C1 segment of cervical spinal cord (tissue), 14 donors: ENCODE data around the gene FDXR.
"Not testable (repeated sequence)": the region's sequence is repeated elsewhere in the genome, so short reads cannot be mapped to it uniquely, and the experiment has no call there.

ENCODE experiments used
- DNase-seq, 14 donors: peaks; one replicate each; lab custom pipeline; 2025; lab: John Stamatoyannopoulos, UW

FDXR gene

DNA sequence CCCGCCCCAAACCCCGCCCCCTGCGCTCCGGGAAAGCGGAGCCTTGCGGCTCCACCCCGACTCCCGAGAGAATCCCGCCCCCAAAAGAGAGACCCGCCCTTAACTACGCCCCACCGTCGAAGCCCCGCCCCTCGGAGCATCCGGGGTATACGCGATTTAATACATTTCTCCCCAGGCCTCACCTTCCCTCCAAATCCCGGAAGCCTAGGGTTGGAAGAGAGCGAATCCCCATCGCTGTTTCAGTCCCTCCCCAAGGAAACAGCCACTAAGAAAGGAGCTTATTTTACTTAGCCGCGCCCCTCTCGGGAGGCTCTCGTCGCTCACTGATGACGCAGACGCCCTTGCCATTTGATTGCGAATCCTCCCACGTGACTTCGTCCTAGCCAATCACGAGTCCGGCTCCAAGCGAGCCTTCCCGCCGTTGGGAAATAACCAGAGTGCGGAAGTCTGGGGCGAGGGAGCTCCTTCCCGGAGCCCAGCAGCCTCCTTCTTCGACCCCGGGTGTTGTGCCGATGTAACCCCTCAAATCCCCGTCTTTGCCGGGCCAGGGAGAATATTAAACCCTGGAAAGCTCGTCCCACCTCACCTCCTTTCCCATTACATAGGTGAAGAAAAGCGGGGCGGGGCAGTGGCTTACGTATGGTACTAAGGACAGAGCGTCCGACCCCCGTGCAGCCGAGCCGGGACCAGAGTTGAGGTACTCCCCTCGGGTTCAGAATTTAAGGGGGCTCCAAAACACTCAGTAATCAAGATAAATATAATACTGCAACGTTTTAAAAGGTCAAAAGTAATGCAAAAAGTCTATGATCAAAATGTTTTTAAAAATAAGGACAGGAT, 461 bp upstream of the FDXR start:
- DNase-seq = peak; percentile 97 to 100 (median 100)

- DNase-seq = no peak
Observed at GRCh38 chr17:74871356-74872076, 1.3 kb downstream of the FDXR start.

- DNase-seq = peak in 1 of 14 donors; percentile 16
Observed at GRCh38 chr17:74870512-74870911, 2.3 kb downstream of the FDXR start.

DNA sequence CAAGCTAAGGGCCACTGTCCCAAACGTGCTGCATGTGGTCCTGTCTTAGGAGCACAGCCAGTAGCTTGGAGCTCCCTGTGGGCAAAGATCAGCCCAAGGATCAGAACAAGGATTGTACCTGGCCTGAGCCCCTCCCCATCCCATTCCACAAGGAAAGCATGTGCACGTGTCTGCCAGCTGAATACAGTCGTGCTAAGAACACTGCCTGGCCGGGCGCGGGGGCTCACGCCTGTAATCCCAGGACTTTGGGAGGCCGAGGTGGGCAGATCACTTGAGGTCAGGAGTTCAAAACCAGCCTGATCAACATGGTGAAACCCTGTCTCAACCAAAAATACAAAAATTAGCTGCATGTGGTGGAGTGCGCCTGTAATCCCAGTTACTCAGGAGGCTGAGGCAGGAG, 2.8 kb downstream of the FDXR start:
- DNase-seq = not testable (repeated sequence)

- DNase-seq = no peak
Observed at GRCh38 chr17:74868908-74869255, 3.9 kb downstream of the FDXR start.

- no peak for DNase-seq
Observed at GRCh38 chr17:74868251-74868907, 4.4 kb downstream of the FDXR start.

GRCh38 chr17:74866198-74866835, 6.5 kb downstream of the FDXR start:
- DNase-seq = no peak

DNA sequence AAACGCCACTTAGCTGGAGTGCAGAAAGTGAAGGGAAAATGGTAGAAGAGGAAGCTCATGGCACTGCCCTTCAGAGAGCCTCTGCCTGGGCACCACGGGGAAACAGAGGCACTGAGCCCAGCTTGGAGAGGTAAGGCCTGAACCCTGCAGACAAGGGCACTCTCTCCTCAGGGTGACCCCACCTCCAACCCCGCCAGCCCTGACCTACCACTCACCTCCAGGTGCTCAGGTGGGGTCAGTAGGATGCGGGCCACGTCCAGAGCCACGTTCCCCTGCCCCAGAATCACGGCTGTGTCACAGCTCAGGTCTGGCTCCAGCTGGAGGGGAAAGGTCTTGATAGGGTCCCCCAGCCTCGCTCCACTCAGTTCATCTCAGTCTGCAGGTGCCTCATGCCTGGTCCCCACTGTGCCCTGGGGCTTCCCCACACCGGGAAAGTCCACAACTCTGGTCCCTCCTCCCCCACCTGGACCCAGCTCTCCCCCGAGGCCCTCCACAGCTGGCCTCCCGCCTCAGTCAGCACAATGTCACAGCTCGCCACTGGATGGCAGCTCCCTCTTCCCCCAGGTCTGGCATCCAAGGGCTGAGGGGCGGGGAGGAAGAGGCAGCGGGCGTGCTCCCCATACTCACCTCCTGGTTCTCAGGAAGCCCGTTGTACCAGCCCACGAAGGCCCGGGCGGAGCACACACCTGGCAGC, 7.1 kb downstream of the FDXR start:
- no peak for DNase-seq

GRCh38 chr17:74864866-74865395, 7.9 kb downstream of the FDXR start:
- peak in 12 of 14 donors; percentile 15 to 81 (median 62) for DNase-seq

- no peak for DNase-seq
Observed at GRCh38 chr17:74864297-74864865, 8.4 kb downstream of the FDXR start.

DNA sequence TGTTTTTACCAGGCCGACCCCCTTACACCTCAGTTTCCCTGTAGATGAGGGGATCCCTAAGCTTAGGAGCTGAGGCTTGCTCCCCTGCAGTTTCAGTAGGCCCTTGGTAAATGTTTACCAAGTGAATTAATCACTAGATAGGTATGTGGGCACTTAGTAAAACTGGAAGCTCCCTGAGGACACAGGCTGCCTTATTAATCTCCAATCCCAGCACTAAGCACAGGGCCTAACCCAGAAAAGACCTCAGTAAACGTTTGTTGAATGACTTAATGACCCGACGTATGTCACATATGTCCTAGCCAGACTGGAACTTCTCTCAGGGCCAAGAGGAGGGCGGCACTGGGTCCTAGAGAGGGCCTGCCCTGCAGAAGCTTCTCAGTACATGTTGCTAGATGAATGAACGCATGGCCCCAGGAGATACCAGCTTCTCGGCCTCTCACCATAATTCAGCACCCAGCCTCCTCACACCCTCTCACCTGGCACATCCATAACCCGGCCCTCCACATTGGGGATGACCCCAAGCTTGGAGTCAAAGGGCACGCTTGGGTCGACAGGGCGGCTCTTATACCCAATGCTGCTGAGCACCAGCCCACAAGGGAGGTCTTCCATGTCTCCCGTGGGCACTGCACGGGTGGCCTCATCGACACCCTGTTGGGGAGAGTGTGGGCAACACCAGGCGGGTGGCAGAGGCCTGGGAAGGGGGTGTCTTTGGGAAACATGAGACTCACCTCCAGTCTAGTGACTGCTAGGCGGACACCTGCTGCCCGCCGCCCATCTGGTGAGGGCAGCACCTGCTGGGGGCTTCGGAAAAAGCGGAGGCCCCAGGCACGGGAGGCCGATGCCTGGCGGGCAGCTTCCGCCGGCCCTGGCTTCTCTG, 9.1 kb downstream of the FDXR start:
- DNase-seq = peak in 1 of 14 donors; percentile 36

- no peak for DNase-seq
Observed at GRCh38 chr17:74862919-74863318, 9.9 kb downstream of the FDXR start.

- peak in 12 of 14 donors; percentile 11 to 86 (median 47) for DNase-seq
Observed at GRCh38 chr17:74862108-74862901, 10.5 kb downstream of the FDXR start.

DNA sequence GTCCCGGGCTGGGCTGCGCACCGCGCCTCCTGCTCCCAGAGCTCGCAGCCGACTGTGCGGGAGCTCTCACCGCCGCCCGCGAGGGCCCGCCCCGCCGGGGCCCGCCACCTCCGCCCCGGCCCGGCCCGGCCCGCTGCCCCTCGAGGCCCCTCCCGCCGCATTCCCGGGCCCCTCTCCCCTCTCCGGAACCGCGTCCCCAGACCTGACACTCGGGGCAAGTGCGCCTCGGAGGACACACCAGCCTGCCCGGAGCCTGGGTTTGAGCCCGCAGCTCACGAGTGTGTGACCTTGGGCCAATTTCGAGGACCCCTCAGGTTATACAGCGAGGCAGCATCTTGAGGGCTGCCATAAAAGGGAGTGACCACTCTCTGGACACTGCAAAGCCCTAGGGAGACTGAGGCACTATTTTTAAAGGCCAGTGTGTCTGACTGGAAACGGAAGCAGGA, 11.1 kb downstream of the FDXR start:
- no peak for DNase-seq

- DNase-seq = peak in 1 of 14 donors; percentile 47
Observed at GRCh38 chr17:74860872-74861661, 11.7 kb downstream of the FDXR start.

DNA sequence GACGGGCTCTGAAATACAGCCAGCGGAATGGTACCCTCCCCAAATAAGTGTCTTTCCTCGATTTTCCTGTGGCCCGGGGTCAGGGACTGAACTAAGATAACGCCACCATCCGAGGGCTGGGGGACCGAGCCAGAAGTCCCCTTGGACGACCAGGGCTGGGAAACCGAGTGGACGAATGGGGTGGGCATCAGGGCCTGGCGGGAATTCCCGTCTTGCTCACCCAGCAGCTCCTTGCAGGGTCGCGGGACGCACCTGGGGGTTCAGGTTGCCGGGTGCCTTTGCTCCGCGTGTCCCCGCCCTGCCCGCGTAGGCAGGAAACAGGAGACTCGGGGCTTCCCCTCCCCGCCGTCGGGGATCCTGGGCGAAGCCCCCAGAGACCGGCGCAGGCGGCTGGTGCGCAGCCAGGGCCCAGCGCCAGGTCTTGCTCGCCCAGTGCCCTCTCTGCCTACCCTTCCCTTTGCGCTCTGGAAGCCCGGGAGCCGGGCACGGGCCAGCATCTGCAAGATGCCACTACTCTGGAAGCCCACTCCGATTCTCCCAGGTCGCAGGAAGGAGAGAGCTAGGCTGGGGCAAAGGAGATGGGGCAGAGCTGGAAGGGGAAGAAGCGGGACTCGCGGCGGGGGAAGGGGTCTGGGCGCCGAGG, 12.4 kb downstream of the FDXR start:
- peak in 2 of 14 donors; percentile 11 to 52 for DNase-seq

- no peak for DNase-seq
Observed at GRCh38 chr17:74859459-74860228, 13.2 kb downstream of the FDXR start, which contains the start of gene GRIN2C. TSS of gene GRIN2C (minus strand) at chr17:74859885. CDS start at chr17:74855092, 4,793 bp downstream.
